ENCODE results near the gene FAM98A. TPM values are rescaled to one million over a fixed set of nuclear protein-coding genes. Genes with fewer than 3 reads are reported as not detected.

FAM98A gene
- polyA plus RNA-seq (2013, experiment 1 of 2): 49.7 TPM
- 44.2 TPM for polyA plus RNA-seq (2013, experiment 2 of 2)

- Histone ChIP-seq H3K4me1 (ENCODE audit: insufficient read depth, low read length) (peaks cover 22% of the 10 kb centered on the region), H3K9me3 (ENCODE audit: insufficient read depth, low read depth, low read length) (no peaks in the 10 kb centered on the region), H3K27ac (ENCODE audit: low read depth, low read length) (peak within 1 kb of the TSS; percentile 5; the same call in 1 of the 2 replicates), H3K27me3 (ENCODE audit: insufficient read depth, low read length) (no peaks in the 10 kb centered on the region), H3K9ac (ENCODE audit: low read depth, low read length) (peak within 1 kb of the TSS; percentile 71), H3K4me3 (ENCODE audit: low read length) (peak within 1 kb of the TSS; percentile 86), H3K36me3 (ENCODE audit: insufficient read depth, low read length) (peaks cover 11% of the 10 kb centered on the region)
- WGBS: under 1% methylated on average over 56 of the region's 56 CpGs
Measured at GRCh38 chr2:33599175-33599942, at the start of gene FAM98A. TSS of gene FAM98A (minus strand) at chr2:33599299. CDS start at chr2:33599221, 78 bp downstream.

GRCh38 chr2:33645861-33646260 lies 46.8 kb upstream of the FAM98A start:
- peaks cover 2% of the 10 kb centered on the region; the same call in 1 of the 2 replicates for H3K9me3 ChIP-seq (ENCODE audit: insufficient read depth, low read depth, low read length)
- no peak overlapping the region for H3K4me3 ChIP-seq (ENCODE audit: low read length)
- no peak overlapping the region for H3K27ac ChIP-seq (ENCODE audit: low read depth, low read length)
- H3K36me3 ChIP-seq (ENCODE audit: insufficient read depth, low read length): no peaks in the 10 kb centered on the region
- H3K27me3 ChIP-seq (ENCODE audit: insufficient read depth, low read length): no peaks in the 10 kb centered on the region
- 92% methylated on average over 1 of the region's 1 CpG for WGBS
- H3K4me1 ChIP-seq (ENCODE audit: insufficient read depth, low read length): no peaks in the 10 kb centered on the region
- no peak overlapping the region for H3K9ac ChIP-seq (ENCODE audit: low read depth, low read length)

- no peaks in the 10 kb centered on the region for H3K36me3 ChIP-seq (ENCODE audit: insufficient read depth, low read length)
- no peak overlapping the region for H3K9ac ChIP-seq (ENCODE audit: low read depth, low read length)
- no peaks in the 10 kb centered on the region for H3K4me1 ChIP-seq (ENCODE audit: insufficient read depth, low read length)
- H3K9me3 ChIP-seq (ENCODE audit: insufficient read depth, low read depth, low read length): peaks cover 2% of the 10 kb centered on the region; the same call in 1 of the 2 replicates
- H3K4me3 ChIP-seq (ENCODE audit: low read length): no peak overlapping the region
- H3K27me3 ChIP-seq (ENCODE audit: insufficient read depth, low read length): no peaks in the 10 kb centered on the region
- WGBS: 100% methylated on average over 2 of the region's 2 CpGs
- H3K27ac ChIP-seq (ENCODE audit: low read depth, low read length): no peak overlapping the region
Measured at GRCh38 chr2:33644215-33644614, 45.1 kb upstream of the FAM98A start.

GRCh38 chr2:33636001-33636400 lies 36.9 kb upstream of the FAM98A start:
- Histone ChIP-seq H3K36me3 (ENCODE audit: insufficient read depth, low read length) (0 out of 2 replicates have a peak, but pooled peaks cover 3% of the 10 kb centered on the region), H3K4me1 (ENCODE audit: insufficient read depth, low read length) (no peaks in the 10 kb centered on the region), H3K27me3 (ENCODE audit: insufficient read depth, low read length) (no peaks in the 10 kb centered on the region), H3K27ac (ENCODE audit: low read depth, low read length) (no peak overlapping the region), H3K9me3 (ENCODE audit: insufficient read depth, low read depth, low read length) (no peaks in the 10 kb centered on the region), H3K9ac (ENCODE audit: low read depth, low read length) (no peak overlapping the region), H3K4me3 (ENCODE audit: low read length) (no peak overlapping the region)
- WGBS: 100% methylated on average over 1 of the region's 1 CpG

- H3K9ac ChIP-seq (ENCODE audit: low read depth, low read length): no peak overlapping the region
- no peak overlapping the region for H3K27ac ChIP-seq (ENCODE audit: low read depth, low read length)
- no peaks in the 10 kb centered on the region for H3K9me3 ChIP-seq (ENCODE audit: insufficient read depth, low read depth, low read length)
- 90% methylated on average over 4 of the region's 4 CpGs for WGBS
- H3K27me3 ChIP-seq (ENCODE audit: insufficient read depth, low read length): no peaks in the 10 kb centered on the region
- 0 out of 2 replicates have a peak, but pooled peaks cover 3% of the 10 kb centered on the region for H3K36me3 ChIP-seq (ENCODE audit: insufficient read depth, low read length)
- no peaks in the 10 kb centered on the region for H3K4me1 ChIP-seq (ENCODE audit: insufficient read depth, low read length)
- no peak overlapping the region for H3K4me3 ChIP-seq (ENCODE audit: low read length)
Measured at GRCh38 chr2:33634261-33634910, 35.3 kb upstream of the FAM98A start.

- Histone ChIP-seq H3K27me3 (ENCODE audit: insufficient read depth, low read length) (no peaks in the 10 kb centered on the region), H3K9ac (ENCODE audit: low read depth, low read length) (no peak overlapping the region), H3K36me3 (ENCODE audit: insufficient read depth, low read length) (0 out of 2 replicates have a peak, but pooled peaks cover 3% of the 10 kb centered on the region), H3K4me3 (ENCODE audit: low read length) (no peak overlapping the region), H3K4me1 (ENCODE audit: insufficient read depth, low read length) (no peaks in the 10 kb centered on the region), H3K9me3 (ENCODE audit: insufficient read depth, low read depth, low read length) (no peaks in the 10 kb centered on the region), H3K27ac (ENCODE audit: low read depth, low read length) (no peak overlapping the region)
- 96% methylated on average over 2 of the region's 2 CpGs for WGBS
Measured at GRCh38 chr2:33633315-33633714, 34.2 kb upstream of the FAM98A start.

GRCh38 chr2:33632831-33633230 lies 33.7 kb upstream of the FAM98A start:
- WGBS: 100% methylated on average over 2 of the region's 2 CpGs
- no peaks in the 10 kb centered on the region for H3K9me3 ChIP-seq (ENCODE audit: insufficient read depth, low read depth, low read length)
- H3K36me3 ChIP-seq (ENCODE audit: insufficient read depth, low read length): 0 out of 2 replicates have a peak, but pooled peaks cover 3% of the 10 kb centered on the region
- no peak overlapping the region for H3K9ac ChIP-seq (ENCODE audit: low read depth, low read length)
- H3K27ac ChIP-seq (ENCODE audit: low read depth, low read length): no peak overlapping the region
- no peak overlapping the region for H3K4me3 ChIP-seq (ENCODE audit: low read length)
- H3K4me1 ChIP-seq (ENCODE audit: insufficient read depth, low read length): no peaks in the 10 kb centered on the region
- H3K27me3 ChIP-seq (ENCODE audit: insufficient read depth, low read length): no peaks in the 10 kb centered on the region

- Histone ChIP-seq H3K4me1 (ENCODE audit: insufficient read depth, low read length) (no peaks in the 10 kb centered on the region), H3K4me3 (ENCODE audit: low read length) (no peak overlapping the region), H3K9me3 (ENCODE audit: insufficient read depth, low read depth, low read length) (no peaks in the 10 kb centered on the region), H3K27me3 (ENCODE audit: insufficient read depth, low read length) (no peaks in the 10 kb centered on the region), H3K27ac (ENCODE audit: low read depth, low read length) (no peak overlapping the region), H3K36me3 (ENCODE audit: insufficient read depth, low read length) (0 out of 2 replicates have a peak, but pooled peaks cover 3% of the 10 kb centered on the region), H3K9ac (ENCODE audit: low read depth, low read length) (no peak overlapping the region)
- WGBS: 89% methylated on average over 4 of the region's 6 CpGs
Measured at GRCh38 chr2:33628031-33628827, 29.1 kb upstream of the FAM98A start.

GRCh38 chr2:33619028-33619427 lies 19.9 kb upstream of the FAM98A start:
- peaks cover 40% of the 10 kb centered on the region for H3K36me3 ChIP-seq (ENCODE audit: insufficient read depth, low read length)
- 95% methylated on average over 1 of the region's 1 CpG for WGBS

GRCh38 chr2:33617989-33618388 lies 18.9 kb upstream of the FAM98A start:
- WGBS: no CpG with 5 or more reads among the region's 1 CpG

More at GRCh38 chr2:33619028-33619427, 19.9 kb upstream of the FAM98A start:
- Histone ChIP-seq H3K27ac (ENCODE audit: low read depth, low read length) (no peak overlapping the region), H3K27me3 (ENCODE audit: insufficient read depth, low read length) (no peaks in the 10 kb centered on the region), H3K9me3 (ENCODE audit: insufficient read depth, low read depth, low read length) (peaks cover 28% of the 10 kb centered on the region), H3K4me3 (ENCODE audit: low read length) (no peak overlapping the region), H3K9ac (ENCODE audit: low read depth, low read length) (no peak overlapping the region), H3K4me1 (ENCODE audit: insufficient read depth, low read length) (peaks cover 17% of the 10 kb centered on the region)

More at GRCh38 chr2:33617989-33618388, 18.9 kb upstream of the FAM98A start:
- Histone ChIP-seq H3K9me3 (ENCODE audit: insufficient read depth, low read depth, low read length) (peaks cover 28% of the 10 kb centered on the region), H3K9ac (ENCODE audit: low read depth, low read length) (no peak overlapping the region), H3K36me3 (ENCODE audit: insufficient read depth, low read length) (peaks cover 40% of the 10 kb centered on the region), H3K4me1 (ENCODE audit: insufficient read depth, low read length) (peaks cover 28% of the 10 kb centered on the region), H3K27me3 (ENCODE audit: insufficient read depth, low read length) (no peaks in the 10 kb centered on the region), H3K4me3 (ENCODE audit: low read length) (no peak overlapping the region), H3K27ac (ENCODE audit: low read depth, low read length) (no peak overlapping the region)

All from HUES64 (cell line).